Neural progenitor cell (in vitro differentiated cells): Measurements from ENCODE around the gene TSPAN18. TPM values are rescaled to one million over a fixed set of nuclear protein-coding genes. Genes with fewer than 3 reads are reported as not detected.

Experiments used
- DNase-seq: peaks from one replicate; pipeline ENCODE4 v3.0.0-alpha.2; 2016; ENCODE audit warnings: low spot score
- H2AFZ ChIP-seq: fragments of 200-600 bp; sonication (generic); replicated peaks from 2 replicates; pipeline ENCODE4 v1.6.1; 2016; ENCODE audit warnings: antibody characterized with exemption
- H3F3A ChIP-seq: fragments of 200-600 bp; sonication (generic); 2 replicates; pipeline ENCODE4 v1.6.1; 2016; ENCODE audit warnings: antibody characterized with exemption, low read depth
- H3K27ac ChIP-seq: fragments of 200-600 bp; sonication (generic); 2 replicates; pipeline ENCODE4 v1.5.1; 2016; ENCODE audit warnings: mild to moderate bottlenecking
- H3K27me3 ChIP-seq: fragments of 200-600 bp; sonication (generic); 2 replicates; pipeline ENCODE4 v1.6.1; 2016; ENCODE audit warnings: mild to moderate bottlenecking, moderate library complexity
- H3K36me3 ChIP-seq: fragments of 200-600 bp; sonication (generic); 2 replicates; pipeline ENCODE4 v1.5.1; 2016
- H3K4me1 ChIP-seq: fragments of 200-600 bp; sonication (generic); 2 replicates; pipeline ENCODE4 v1.6.1; 2016; ENCODE audit warnings: mixed run types
- H3K4me2 ChIP-seq: fragments of 200-600 bp; sonication (generic); 2 replicates; pipeline ENCODE4 v1.6.1; 2016
- H3K4me3 ChIP-seq: fragments of 200-600 bp; sonication (generic); 2 replicates; pipeline ENCODE4 v1.5.1; 2016
- H3K79me2 ChIP-seq: fragments of 200-600 bp; sonication (generic); 2 replicates; pipeline ENCODE4 v1.6.1; 2016; ENCODE audit warnings: low read depth
- H3K9ac ChIP-seq: fragments of 200-600 bp; sonication (generic); 2 replicates; pipeline ENCODE4 v1.6.1; 2016
- H3K9me3 ChIP-seq: fragments of 200-600 bp; sonication (generic); 2 replicates; pipeline ENCODE4 v1.5.1; 2016; ENCODE audit warnings: low read depth
- H4K20me1 ChIP-seq: fragments of 200-600 bp; sonication (generic); 2 replicates; pipeline ENCODE4 v1.6.1; 2016; ENCODE audit warnings: low read depth
- H3K27ac Mint-ChIP-seq: 3 replicates; pipeline ENCODE4 v1.8.0; 2021; ENCODE audit warnings: mixed read lengths
- H3K27me3 Mint-ChIP-seq: 2 replicates; pipeline ENCODE4 v1.8.0; 2022; ENCODE audit warnings: low read depth, mild to moderate bottlenecking, inconsistent platforms, moderate library complexity, mixed read lengths; ENCODE audit not compliant: insufficient read depth
- H3K36me3 Mint-ChIP-seq: 3 replicates; pipeline ENCODE4 v1.8.0; 2021; ENCODE audit warnings: mixed read lengths
- H3K4me1 Mint-ChIP-seq: 3 replicates; pipeline ENCODE4 v1.8.0; 2021; ENCODE audit warnings: mixed read lengths
- H3K4me3 Mint-ChIP-seq: 3 replicates; pipeline ENCODE4 v1.8.0; 2021; ENCODE audit warnings: mild to moderate bottlenecking, moderate library complexity, mixed read lengths
- H3K9me3 Mint-ChIP-seq: 3 replicates; pipeline ENCODE4 v1.8.0; 2020; ENCODE audit warnings: mixed read lengths
- EZH2 ChIP-seq: fragments of 200-600 bp; sonication (generic); IDR thresholded peaks from 2 replicates; pipeline ENCODE4 v1.6.1; 2017; ENCODE audit warnings: antibody characterized with exemption, mild to moderate bottlenecking, moderate library complexity
- EZH2phosphoT487 ChIP-seq: fragments of 200-600 bp; sonication (generic); IDR thresholded peaks from 2 replicates; pipeline ENCODE4 v1.6.1; 2017; ENCODE audit warnings: antibody characterized with exemption
- total RNA-seq: library from RNA; depleted of rRNA; stranded (reverse); fragments of >200 nt; gene quantifications from 2 replicates; pipeline ENCODE4 v1.2.3, GENCODE V29; 2015; ENCODE audit warnings: low replicate concordance
- TF ChIP-seq, protein P1 (sequence below): fragments of 200-600 bp; sonication (generic); IDR thresholded peaks from 2 replicates; pipeline ENCODE4 v1.5.1; 2017; ENCODE audit warnings: antibody characterized with exemption, mild to moderate bottlenecking

The TSPAN18 gene
- total RNA-seq, 1 donor from 2014 or later: 16.5 TPM

DNA sequence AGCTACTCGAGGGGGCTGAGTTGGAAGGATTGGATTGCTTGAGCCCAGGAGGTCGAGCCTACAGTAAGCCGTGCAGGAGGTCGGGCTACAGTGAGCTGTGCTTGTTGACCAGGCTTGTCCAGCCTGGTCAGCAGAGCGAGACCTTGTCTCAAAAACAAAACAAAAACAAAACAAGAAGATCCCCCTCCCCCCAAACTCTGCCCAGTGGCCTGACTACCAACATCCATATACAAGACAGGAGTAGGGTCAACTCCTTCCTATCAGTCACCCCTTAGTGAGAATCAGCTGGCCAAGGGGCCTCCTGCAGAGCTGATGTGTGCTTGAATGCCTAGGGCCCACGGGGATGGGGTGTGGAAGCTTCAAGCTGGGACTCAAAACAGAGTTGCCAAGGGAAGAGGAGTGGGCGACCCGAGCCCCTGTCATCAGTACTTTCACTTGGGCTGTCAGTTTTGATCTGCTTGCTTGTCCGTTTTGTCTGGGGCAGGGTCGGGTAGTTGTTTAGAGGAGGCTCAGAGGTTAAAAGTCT lies 942 bp upstream of the TSPAN18 start:
- Histone ChIP-seq H3K4me1 (peaks cover 49% of the 10 kb centered on the region), H3K4me3 (peak overlapping the region; percentile 60), H3K27me3 (peaks cover 11% of the 10 kb centered on the region), H3K79me2 (peaks cover 27% of the 10 kb centered on the region), H2AFZ (no peak overlapping the region), H3K27ac (peak overlapping the region; percentile 94), H3K9me3 (no peaks in the 10 kb centered on the region), H3K36me3 (no peaks in the 10 kb centered on the region), H3F3A (peaks cover 55% of the 10 kb centered on the region), H3K9ac (no peak overlapping the region), H4K20me1 (peaks cover 26% of the 10 kb centered on the region), H3K4me2 (peak overlapping the region; percentile 97)
- Mint-ChIP-seq H3K4me1 (peaks cover 65% of the 10 kb centered on the region), H3K36me3 (no peaks in the 10 kb centered on the region), H3K27ac (peak overlapping the region; percentile 83), H3K9me3 (no peaks in the 10 kb centered on the region), H3K27me3 (peaks cover 19% of the 10 kb centered on the region), H3K4me3 (peak overlapping the region; percentile 83)
- TF ChIP-seq, protein P1, sequence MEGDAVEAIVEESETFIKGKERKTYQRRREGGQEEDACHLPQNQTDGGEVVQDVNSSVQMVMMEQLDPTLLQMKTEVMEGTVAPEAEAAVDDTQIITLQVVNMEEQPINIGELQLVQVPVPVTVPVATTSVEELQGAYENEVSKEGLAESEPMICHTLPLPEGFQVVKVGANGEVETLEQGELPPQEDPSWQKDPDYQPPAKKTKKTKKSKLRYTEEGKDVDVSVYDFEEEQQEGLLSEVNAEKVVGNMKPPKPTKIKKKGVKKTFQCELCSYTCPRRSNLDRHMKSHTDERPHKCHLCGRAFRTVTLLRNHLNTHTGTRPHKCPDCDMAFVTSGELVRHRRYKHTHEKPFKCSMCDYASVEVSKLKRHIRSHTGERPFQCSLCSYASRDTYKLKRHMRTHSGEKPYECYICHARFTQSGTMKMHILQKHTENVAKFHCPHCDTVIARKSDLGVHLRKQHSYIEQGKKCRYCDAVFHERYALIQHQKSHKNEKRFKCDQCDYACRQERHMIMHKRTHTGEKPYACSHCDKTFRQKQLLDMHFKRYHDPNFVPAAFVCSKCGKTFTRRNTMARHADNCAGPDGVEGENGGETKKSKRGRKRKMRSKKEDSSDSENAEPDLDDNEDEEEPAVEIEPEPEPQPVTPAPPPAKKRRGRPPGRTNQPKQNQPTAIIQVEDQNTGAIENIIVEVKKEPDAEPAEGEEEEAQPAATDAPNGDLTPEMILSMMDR: no peak
- TF ChIP-seq EZH2phosphoT487 (no peak), EZH2 (no peak)
- DNase-seq: peak; percentile 23

DNA sequence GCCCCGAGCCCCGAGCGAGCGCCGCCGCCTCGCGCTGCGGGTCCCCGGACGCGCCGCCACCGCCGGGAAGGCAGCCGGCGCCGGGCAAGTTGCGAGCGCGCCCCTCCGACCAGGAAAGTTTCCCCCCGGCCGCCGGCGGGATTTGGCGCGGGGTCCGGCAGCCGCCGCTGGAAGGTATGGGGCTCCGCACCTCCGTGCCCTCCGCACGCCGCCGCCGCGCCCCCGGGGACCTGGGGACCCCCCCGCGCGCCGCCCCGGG lies 281 bp downstream of the TSPAN18 start:
- Mint-ChIP-seq H3K4me1 (peaks cover 63% of the 10 kb centered on the region), H3K27ac (no peak overlapping the region), H3K4me3 (no peak overlapping the region), H3K27me3 (peaks cover 15% of the 10 kb centered on the region), H3K9me3 (no peaks in the 10 kb centered on the region), H3K36me3 (peaks cover 4% of the 10 kb centered on the region)
- peak overlapping the region; percentile 61 for H2AFZ ChIP-seq
- no peak for TF ChIP-seq EZH2phosphoT487
- TF ChIP-seq EZH2: no peak
- TF ChIP-seq, protein P1: no peak
- H3K27ac ChIP-seq: no peak overlapping the region
- peak overlapping the region; percentile 59 for H3K9ac ChIP-seq
- peaks cover 38% of the 10 kb centered on the region for H3K79me2 ChIP-seq
- peak overlapping the region; percentile 97 for H3K4me3 ChIP-seq
- H3K4me1 ChIP-seq: peaks cover 57% of the 10 kb centered on the region
- no peaks in the 10 kb centered on the region for H3K9me3 ChIP-seq
- peak overlapping the region; percentile 92 for H3K4me2 ChIP-seq
- H3F3A ChIP-seq: peaks cover 55% of the 10 kb centered on the region
- H3K27me3 ChIP-seq: peaks cover 11% of the 10 kb centered on the region
- no peak for DNase-seq
- no peaks in the 10 kb centered on the region for H3K36me3 ChIP-seq
- peaks cover 31% of the 10 kb centered on the region for H4K20me1 ChIP-seq

DNA sequence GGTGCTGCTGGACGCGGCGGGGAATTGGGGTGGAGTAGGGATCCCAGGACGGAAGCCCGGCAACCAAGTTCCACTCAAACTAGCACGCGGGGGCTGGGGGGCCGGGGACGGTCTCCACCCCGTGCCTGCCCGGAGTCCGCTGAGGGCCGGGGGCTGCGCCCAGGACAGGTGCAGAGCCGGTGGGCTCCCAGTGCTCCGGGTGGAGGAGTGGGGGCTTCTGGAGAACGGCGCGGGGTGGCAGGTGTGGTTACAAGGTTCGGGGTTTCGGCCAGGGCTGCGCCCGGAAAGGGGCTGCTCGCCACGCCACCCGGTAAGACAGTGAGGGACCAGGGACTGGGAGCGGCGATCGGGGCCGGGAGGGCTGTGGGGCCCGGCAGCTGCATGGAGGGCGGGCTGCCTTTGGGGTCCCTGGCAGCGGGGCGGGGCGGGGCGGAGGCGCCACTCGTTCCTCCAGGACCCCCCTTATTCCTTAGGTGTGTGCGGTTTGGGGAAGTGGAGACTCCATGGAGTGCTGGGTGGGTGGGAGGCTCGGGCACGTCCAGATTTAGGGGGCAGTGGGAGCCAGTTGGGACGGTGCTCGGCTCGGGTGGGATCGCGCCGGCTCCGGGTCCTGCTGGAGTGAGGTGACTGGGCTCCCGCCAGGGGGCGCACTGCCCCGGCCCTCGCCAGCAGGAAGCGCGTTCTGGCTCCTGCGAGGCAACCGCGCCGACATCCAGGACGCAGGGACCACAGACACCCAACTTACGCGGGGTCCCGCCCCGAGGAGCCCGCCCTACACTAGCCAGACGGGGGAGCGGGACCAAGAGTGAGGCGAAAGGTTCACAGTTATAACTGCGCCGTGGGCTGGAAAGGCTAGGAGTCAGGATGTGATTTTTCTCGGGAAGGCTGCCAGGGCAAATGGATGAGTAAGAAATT lies 868 bp downstream of the TSPAN18 start:
- Histone ChIP-seq H3K27ac (no peak overlapping the region), H3K79me2 (peaks cover 44% of the 10 kb centered on the region), H3K27me3 (peaks cover 11% of the 10 kb centered on the region), H3K4me1 (peaks cover 60% of the 10 kb centered on the region), H4K20me1 (peaks cover 37% of the 10 kb centered on the region), H3K9me3 (no peaks in the 10 kb centered on the region), H2AFZ (peak overlapping the region; percentile 61), H3K4me3 (peak overlapping the region; percentile 97), H3K36me3 (no peaks in the 10 kb centered on the region), H3K4me2 (peak overlapping the region; percentile 92), H3F3A (peaks cover 55% of the 10 kb centered on the region), H3K9ac (peak overlapping the region; percentile 59)
- Mint-ChIP-seq H3K4me1 (peaks cover 64% of the 10 kb centered on the region), H3K36me3 (peaks cover 10% of the 10 kb centered on the region), H3K9me3 (no peaks in the 10 kb centered on the region), H3K4me3 (peak overlapping the region; percentile 94), H3K27ac (peak overlapping the region; percentile 1), H3K27me3 (peaks cover 15% of the 10 kb centered on the region)
- peak; percentile 94 for DNase-seq
- TF ChIP-seq EZH2phosphoT487: no peak
- TF ChIP-seq, protein P1: peak; percentile 84
